D721Med (cell line): ENCODE measurements around the gene ACBD7.
A peak's percentile ranks its signal among the peaks of the same experiment; 100 is the strongest.

Experiments used
- DNase-seq: peaks from one replicate; pipeline ENCODE4 v3.0.0; 2011; ENCODE audit warnings: low spot score; ENCODE audit not compliant: insufficient read length
- FAIRE-seq: peaks from 2 replicates; lab custom pipeline; 2011; peaks lifted over from hg19 to GRCh38; lab: Jason Lieb, UNC
- TF ChIP-seq, protein P1 (sequence below): IDR thresholded peaks from 2 replicates; pipeline ENCODE4 v1.5.1; 2012; ENCODE audit warnings: mild to moderate bottlenecking, control low read depth; ENCODE audit not compliant: insufficient read depth; ENCODE audit errors: missing control alignments

The ACBD7 gene

DNA sequence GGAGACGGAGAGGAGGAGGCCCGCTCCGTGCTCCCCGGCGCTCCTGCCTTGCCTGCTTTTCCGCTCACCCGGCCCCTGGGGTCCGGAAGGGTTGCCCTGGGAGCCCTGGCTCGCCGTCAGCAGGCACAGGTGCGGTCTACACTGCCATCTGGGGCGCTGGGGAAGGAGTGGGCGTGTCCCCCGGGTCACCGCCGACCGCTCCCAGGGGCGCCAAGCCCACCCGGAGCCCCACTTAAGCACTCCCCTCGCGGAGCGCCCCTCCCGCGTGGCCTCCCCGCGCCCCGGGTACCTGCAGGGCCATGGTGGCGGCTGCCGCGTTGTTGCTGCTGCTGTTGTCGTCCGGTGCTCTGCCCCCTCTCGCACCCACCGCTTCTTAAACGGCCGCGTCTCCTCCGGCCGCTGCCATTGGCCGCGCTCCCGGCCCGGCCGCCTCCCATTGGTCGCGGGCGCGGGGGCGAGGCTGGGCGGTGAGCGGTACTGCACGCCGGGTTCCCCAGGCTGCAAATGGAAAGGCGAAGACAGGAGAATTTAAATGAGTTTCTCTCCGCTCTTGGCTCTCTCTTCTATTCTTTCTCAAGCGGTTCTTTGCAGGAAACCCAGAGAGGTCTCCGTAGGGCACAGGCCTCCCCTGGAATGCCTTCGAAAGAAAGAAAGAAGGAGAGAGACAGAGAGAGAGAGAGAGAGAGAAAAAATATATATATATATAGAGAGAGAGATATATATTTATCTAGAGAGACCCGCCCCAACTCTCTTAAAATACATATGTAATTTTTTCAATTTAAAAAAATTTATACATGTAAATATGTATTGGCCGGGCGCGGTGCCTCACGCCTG is at the start of gene ACBD7:
ACBD7 (minus strand) TSS at position 349 of the 834 bp plus-strand sequence; CDS start at position 301, 48 bp downstream.
- FAIRE-seq: no peak
- TF ChIP-seq, protein P1, sequence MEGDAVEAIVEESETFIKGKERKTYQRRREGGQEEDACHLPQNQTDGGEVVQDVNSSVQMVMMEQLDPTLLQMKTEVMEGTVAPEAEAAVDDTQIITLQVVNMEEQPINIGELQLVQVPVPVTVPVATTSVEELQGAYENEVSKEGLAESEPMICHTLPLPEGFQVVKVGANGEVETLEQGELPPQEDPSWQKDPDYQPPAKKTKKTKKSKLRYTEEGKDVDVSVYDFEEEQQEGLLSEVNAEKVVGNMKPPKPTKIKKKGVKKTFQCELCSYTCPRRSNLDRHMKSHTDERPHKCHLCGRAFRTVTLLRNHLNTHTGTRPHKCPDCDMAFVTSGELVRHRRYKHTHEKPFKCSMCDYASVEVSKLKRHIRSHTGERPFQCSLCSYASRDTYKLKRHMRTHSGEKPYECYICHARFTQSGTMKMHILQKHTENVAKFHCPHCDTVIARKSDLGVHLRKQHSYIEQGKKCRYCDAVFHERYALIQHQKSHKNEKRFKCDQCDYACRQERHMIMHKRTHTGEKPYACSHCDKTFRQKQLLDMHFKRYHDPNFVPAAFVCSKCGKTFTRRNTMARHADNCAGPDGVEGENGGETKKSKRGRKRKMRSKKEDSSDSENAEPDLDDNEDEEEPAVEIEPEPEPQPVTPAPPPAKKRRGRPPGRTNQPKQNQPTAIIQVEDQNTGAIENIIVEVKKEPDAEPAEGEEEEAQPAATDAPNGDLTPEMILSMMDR: no peak
- DNase-seq: peak; percentile 91

DNA sequence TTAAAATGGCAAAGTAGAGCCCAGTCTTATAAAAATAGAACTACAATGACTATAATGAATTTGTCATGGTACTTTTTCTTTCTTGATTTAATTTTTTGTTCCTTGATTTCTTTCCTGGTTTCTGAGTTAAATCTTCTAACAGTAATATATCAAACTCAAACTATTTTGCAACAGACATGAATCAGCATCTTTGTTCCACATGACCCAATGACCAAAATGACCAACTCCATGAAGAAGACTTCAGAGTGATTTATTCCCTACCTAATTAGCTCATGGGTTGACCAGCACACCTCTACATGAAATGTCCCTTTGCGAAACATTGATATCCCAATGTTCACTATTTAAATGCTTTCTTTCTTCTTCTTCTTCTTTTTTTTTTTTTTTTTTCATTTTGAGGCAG is 49.1 kb upstream of the ACBD7 start:
- TF ChIP-seq, protein P1: no peak
- no peak for FAIRE-seq
- no peak for DNase-seq

DNA sequence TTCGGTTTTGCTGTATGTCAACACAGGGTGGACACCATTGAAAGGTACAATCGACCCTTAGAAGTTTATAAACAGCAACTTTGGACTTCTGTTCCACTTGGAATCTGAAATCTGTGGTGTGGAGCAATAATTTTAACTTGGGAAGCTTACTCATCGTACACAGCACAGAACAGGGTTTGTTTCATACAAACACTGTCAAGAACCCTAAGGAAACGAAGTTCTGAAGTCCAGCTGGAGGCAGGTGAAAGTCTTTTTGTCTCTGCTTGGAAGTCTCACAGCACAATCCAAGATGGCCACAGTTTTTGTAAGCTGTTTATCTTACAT is 48.4 kb upstream of the ACBD7 start:
- DNase-seq (no peak), FAIRE-seq (no peak)
- TF ChIP-seq, protein P1: no peak

DNA sequence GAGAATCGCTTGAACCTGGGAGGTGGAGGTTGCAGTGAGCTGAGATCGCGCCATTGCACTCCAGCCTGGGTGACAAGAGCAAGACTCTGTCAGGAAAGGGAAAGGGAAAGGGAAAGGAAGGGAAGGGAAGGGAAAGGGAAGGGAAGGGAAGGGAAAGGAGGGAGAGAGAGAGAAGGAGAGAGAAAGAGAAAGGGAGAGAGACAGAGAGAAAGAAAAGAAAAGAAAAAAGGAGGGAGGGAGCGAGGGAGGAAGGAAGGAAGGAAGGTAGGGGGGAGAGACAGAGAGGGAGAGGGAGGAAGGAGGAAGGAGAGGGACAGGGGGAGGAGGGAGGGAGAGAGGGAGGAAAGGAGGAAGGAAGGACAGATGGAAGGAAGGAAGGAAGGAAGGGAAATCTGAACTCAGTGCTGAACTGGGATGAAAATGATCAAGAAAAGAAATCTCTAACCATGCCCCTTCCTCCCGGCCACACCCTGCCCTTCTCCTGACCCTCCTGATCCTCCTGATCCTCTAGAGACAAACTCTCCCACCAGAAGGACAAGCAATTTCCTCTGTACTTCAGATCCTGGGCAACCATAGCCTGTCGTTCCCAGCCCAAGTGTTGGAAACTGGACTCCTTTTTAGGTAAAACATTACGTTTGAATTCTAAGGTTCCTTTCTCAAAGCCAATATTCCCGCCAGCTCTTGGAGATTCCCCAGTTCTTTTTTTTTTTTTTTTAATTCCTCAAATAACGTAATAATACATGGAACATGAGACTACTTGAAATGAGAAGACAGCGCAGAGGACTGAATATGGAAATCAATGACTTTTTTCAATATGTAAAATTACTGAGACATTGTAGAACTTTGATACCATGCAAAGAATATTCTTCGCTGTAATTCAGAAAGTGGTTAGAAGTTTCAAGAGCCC is 47.8 kb upstream of the ACBD7 start:
- DNase-seq (no peak), FAIRE-seq (no peak)
- TF ChIP-seq, protein P1: no peak

DNA sequence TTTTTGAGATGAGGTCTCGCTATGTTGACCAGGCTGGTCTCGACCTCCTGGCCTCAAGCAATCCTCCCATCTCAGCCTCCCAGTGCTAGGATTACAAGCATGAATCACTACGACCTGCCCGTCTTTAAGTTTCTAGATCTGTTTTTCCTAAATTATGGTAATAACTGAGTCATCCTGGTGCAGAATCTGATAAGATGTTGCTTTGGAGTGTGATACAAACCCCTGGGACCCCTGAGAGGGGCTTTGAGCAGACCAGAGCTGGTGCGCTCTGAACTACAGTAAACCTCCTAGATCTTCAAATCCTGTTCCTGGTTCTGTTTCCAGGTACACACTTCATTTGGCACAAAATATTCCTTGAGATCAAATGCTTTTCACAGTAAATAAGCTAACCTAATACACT is 42.8 kb upstream of the ACBD7 start:
- no peak for DNase-seq
- TF ChIP-seq, protein P1: no peak
- FAIRE-seq: no peak

DNA sequence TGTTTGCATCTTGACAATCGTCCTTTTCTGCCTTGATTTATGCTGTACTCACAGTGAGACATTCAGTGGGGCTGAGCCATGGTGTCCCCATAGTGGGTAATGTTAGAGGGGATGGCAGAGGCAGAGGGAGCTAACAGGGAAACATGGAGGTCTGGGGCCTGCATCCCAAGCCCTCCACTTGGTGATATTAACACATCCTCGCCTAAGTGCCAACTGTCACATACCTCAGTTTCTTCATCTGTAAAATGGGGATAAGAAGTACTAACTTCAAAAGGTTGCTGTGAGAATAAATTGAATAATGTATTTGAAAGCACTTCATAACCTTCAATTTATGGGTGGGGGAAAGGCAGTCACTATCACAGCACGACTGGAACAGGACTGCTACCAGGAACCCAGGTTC is 36.3 kb upstream of the ACBD7 start:
- no peak for DNase-seq
- no peak for FAIRE-seq
- TF ChIP-seq, protein P1: no peak
